ENCODE results near the gene SLC22A23.

GRCh38 chr6:3379482-3380060 lies 77.3 kb downstream of the SLC22A23 start:
- TF ChIP-seq CTCF (IDR thresholded peaks at IDR 0.05; ENCODE audit: insufficient read depth, low read depth, low read length), result no peak
- no peak for TF ChIP-seq EZH2 (IDR thresholded peaks at IDR 0.05; ENCODE audit: insufficient read depth, low read length)
